Tibial artery (tissue), 4 donors: ENCODE results near the gene CACNA1C.

ENCODE experiments used
- DNase-seq, 2 donors: peaks; one replicate each; pipeline ENCODE4 v3.0.0-alpha.2; 2019
- H3K27ac ChIP-seq, 2 donors: fragments of 200-600 bp; sonication (generic) in 1 of 2; 1 replicate in 1 of 2; 2 replicates in 1 of 2; pipeline ENCODE4 v1.5.1; 2018 to 2019; ENCODE audit warnings: mild to moderate bottlenecking in 1 of 2
- H3K27me3 ChIP-seq, 2 donors: fragments of 200-600 bp; sonication (generic) in 1 of 2; one replicate each; pipeline versions ENCODE4 v1.5.1 to v1.6.0; 2016 to 2019
- H3K36me3 ChIP-seq, 3 donors: fragments of 200-600 bp; sonication (generic) in 2 of 3; one replicate each; pipeline ENCODE4 v1.5.1; 2016 to 2019; ENCODE audit warnings: mild to moderate bottlenecking in 2 of 3
- H3K4me1 ChIP-seq, 4 donors: fragments of 200-600 bp; sonication (generic) in 2 of 4; 1 replicate in 3 of 4; 2 replicates in 1 of 4; pipeline ENCODE4 v1.5.1; 2016 to 2019
- H3K4me3 ChIP-seq, 2 donors: fragments of 200-600 bp; sonication (generic) in 1 of 2; 1 replicate in 1 of 2; 2 replicates in 1 of 2; pipeline ENCODE4 v1.5.1; 2018 to 2019; ENCODE audit warnings: mild to moderate bottlenecking in 2 of 2
- H3K9me3 ChIP-seq, 3 donors: fragments of 200-600 bp; sonication (generic) in 1 of 3; one replicate each; pipeline ENCODE4 v1.5.1; 2016 to 2019
- intact Hi-C: fragments of 100-400 bp; cut with DNase I; formaldehyde crosslinking; loops from one replicate; pipeline ENCODE4 v1.15.0; 2023; ENCODE audit warnings: low total_unique reads
- TF ChIP-seq, protein P1 (sequence below), 2 experiments: fragments of 200-600 bp in 1 of 2; fragments of 450-650 bp in 1 of 2; IDR thresholded peaks; one replicate each; pipeline ENCODE4 v1.5.1; 2017 to 2019; ENCODE audit warnings: antibody characterized with exemption in 2 of 2, mild to moderate bottlenecking in 1 of 2, moderate library complexity in 1 of 2

The CACNA1C gene

GRCh38 chr12:2475984-2476383 is 423.2 kb downstream of the CACNA1C start:
- no peaks in the 10 kb centered on the region for H3K27me3 ChIP-seq
- TF ChIP-seq, protein P1, sequence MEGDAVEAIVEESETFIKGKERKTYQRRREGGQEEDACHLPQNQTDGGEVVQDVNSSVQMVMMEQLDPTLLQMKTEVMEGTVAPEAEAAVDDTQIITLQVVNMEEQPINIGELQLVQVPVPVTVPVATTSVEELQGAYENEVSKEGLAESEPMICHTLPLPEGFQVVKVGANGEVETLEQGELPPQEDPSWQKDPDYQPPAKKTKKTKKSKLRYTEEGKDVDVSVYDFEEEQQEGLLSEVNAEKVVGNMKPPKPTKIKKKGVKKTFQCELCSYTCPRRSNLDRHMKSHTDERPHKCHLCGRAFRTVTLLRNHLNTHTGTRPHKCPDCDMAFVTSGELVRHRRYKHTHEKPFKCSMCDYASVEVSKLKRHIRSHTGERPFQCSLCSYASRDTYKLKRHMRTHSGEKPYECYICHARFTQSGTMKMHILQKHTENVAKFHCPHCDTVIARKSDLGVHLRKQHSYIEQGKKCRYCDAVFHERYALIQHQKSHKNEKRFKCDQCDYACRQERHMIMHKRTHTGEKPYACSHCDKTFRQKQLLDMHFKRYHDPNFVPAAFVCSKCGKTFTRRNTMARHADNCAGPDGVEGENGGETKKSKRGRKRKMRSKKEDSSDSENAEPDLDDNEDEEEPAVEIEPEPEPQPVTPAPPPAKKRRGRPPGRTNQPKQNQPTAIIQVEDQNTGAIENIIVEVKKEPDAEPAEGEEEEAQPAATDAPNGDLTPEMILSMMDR (IDR thresholded peaks at IDR 0.05) = no peak
- DNase-seq = no peak

GRCh38 chr12:2477009-2477766 is 424.4 kb downstream of the CACNA1C start:
- intact Hi-C loops = no loop called here
- Histone ChIP-seq H3K36me3 (peaks cover 3 to 10% (median 4%) of the 10 kb centered on the region in 3 donors), H3K4me3 (no peak overlapping the region), H3K27me3 (no peaks in the 10 kb centered on the region), H3K27ac (no peak overlapping the region), H3K9me3 (no peaks in the 10 kb centered on the region), H3K4me1 (no peaks in the 10 kb centered on the region)
- DNase-seq = no peak
- TF ChIP-seq, protein P1 (IDR thresholded peaks at IDR 0.05) = no peak

More at GRCh38 chr12:2475984-2476383, 423.2 kb downstream of the CACNA1C start:
- intact Hi-C loops = no loop called here
- no peaks in the 10 kb centered on the region for H3K4me1 ChIP-seq
- H3K4me3 ChIP-seq = no peak overlapping the region
- H3K36me3 ChIP-seq = peaks cover 3 to 10% (median 4%) of the 10 kb centered on the region in 3 donors
- no peak overlapping the region for H3K27ac ChIP-seq
- H3K9me3 ChIP-seq = no peaks in the 10 kb centered on the region

DNA sequence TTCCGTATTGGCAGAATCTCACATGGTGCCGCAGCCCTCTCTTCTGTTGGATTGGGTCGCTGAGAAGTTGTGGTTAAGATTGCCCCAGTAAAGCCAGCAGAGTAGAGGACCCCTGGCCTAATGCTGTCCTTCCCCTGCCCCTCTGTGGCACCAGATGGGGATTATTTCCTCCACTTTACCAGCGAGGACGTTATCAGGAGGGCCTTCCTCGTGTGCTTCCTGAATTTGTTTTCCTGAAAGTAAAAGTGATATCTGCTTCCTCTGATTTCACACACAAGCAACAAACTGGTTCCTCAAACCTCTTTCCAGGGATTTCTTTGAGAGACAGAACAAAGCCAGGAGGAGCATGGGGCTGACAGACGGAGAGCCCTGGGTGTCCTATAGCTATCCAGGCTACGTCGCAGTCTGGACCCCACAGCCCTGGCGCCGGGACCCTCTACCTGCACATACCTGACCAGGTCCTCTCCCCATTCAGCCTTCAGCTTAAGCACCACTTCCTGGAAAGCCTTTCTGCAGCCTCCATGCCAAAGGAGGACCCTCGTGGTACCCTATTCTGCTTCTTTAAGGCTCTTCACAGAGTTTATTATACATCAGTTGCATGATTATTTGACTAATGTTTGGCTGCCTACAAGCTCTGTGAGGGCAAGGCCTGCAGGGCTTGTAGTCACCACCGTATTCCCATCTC is 427.2 kb downstream of the CACNA1C start:
- no peak overlapping the region for H3K4me3 ChIP-seq
- no peaks in the 10 kb centered on the region for H3K9me3 ChIP-seq
- H3K27ac ChIP-seq = no peak overlapping the region
- H3K36me3 ChIP-seq = peaks cover 3 to 10% (median 4%) of the 10 kb centered on the region in 3 donors
- no peak for DNase-seq
- no peaks in the 10 kb centered on the region for H3K4me1 ChIP-seq
- H3K27me3 ChIP-seq = no peaks in the 10 kb centered on the region
- intact Hi-C loops = no loop called here
- TF ChIP-seq, protein P1 (IDR thresholded peaks at IDR 0.05) = no peak

DNA sequence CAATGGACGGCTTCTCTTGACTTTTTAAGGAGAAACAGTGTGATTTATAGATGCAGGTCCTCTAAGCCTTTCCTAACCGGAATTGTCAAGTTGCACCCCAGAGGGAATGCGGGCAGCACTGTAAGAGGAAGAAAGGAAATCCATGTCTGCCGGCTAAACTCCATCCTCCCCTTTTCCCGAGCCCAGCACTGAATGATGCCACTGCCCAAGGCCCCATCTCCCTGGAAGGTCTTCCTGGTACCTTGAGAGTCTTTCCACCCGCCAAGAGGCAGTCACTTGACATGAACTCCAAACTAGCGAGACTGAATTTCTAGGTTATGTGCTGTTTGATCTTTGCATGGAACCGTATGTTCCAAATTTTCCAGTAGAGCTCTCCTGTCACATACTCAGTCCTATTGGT is 428.6 kb downstream of the CACNA1C start:
- Histone ChIP-seq H3K36me3 (peaks cover 8 to 15% (median 11%) of the 10 kb centered on the region in 3 donors), H3K9me3 (no peaks in the 10 kb centered on the region), H3K27ac (no peak overlapping the region), H3K4me1 (no peaks in the 10 kb centered on the region), H3K4me3 (no peak overlapping the region), H3K27me3 (no peaks in the 10 kb centered on the region)
- intact Hi-C loops = no loop called here
- TF ChIP-seq, protein P1 (IDR thresholded peaks at IDR 0.05) = no peak
- no peak for DNase-seq

DNA sequence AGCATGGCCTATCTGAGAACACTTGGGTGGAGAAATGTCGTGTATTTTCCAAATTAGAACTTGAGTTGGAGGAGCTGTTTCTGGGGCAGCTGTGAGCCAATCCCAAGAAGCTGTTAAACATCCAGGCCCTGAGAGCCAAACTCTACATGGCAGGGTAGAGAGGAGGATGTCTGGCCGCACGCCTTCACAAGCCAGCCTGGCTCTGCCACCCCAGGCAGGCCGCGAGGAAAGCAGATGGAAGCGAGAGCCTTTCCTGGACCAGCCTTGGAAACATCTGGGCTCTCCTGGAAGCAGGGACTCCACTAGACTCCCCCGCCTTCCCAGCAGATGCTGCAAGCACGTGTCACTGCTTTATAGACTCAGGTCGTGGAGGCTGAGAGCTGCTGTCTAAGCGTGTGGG is 429.2 kb downstream of the CACNA1C start:
- Histone ChIP-seq H3K4me1 (no peaks in the 10 kb centered on the region), H3K27me3 (no peaks in the 10 kb centered on the region), H3K27ac (no peak overlapping the region), H3K9me3 (no peaks in the 10 kb centered on the region), H3K4me3 (no peak overlapping the region), H3K36me3 (peaks cover 14 to 20% (median 18%) of the 10 kb centered on the region in 3 donors)
- intact Hi-C loops = no loop called here
- TF ChIP-seq, protein P1 (IDR thresholded peaks at IDR 0.05) = no peak
- DNase-seq = no peak
